ENCODE measurements around the gene LASP1. TPM values are rescaled to one million over a fixed set of nuclear protein-coding genes. Genes with fewer than 3 reads are reported as not detected.
A peak's percentile ranks its signal among the peaks of the same experiment; 100 is the strongest.

LASP1 gene
- total and polyA plus RNA-seq, 2 of the 8 experiments (the other 6 are each of a cell fraction or from before 2014, with no cell fraction given): 114 to 180 TPM

DNA sequence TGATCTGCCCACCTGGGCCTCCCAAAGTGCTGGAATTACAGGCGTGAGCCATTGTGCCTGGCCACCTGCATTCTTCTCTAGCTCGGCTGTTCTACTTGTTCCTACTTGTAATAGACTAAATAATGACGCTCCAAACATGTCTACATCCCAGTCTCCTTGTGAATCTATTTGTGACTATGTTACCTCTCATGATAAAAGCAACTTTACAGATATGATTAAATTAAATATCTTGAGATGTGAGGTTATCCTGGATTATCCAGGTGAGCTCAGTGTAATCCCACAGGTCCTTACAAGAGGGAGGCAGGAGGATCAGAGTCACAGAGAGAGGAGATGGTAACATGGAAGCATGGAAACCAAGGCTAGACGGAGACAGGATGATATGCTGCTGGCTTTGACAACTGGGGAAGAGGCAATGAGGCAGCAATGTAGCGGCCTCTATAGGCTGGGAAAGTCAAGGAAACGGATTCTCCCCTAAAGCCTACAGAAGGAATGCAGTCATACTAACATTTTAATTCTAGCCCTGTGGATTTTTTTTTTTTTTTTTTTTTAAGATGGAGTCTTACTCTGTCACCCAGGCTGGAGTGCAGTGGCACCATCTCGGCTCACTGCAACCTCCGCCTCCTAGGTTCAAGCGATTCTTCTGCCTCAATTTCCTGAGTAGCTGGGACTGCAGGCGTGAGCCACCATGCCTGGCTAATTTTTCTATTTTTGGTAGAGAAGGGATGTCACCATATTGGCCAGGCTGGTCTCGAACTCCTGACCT is 5.0 kb upstream of the LASP1 start:
- DNase-seq (ENCODE audit: low read depth in 1 of 2, low spot score in 2 of 2): no peak
- no peak overlapping the region for H3K4me2 ChIP-seq (ENCODE audit: insufficient read depth in 1 of 2, low read depth in 2 of 2, low read length in 2 of 2)
- no peak overlapping the region for H2BK5ac ChIP-seq (ENCODE audit: low read depth, low read length)
- no peak overlapping the region for H3K14ac ChIP-seq (ENCODE audit: insufficient read length)
- no peak overlapping the region for H2BK120ac ChIP-seq (replicated peaks; ENCODE audit: low read depth, low read length)
- FAIRE-seq: no peak
- H2BK20ac ChIP-seq (ENCODE audit: low read length): no peak overlapping the region
- no peak overlapping the region for H3K56ac ChIP-seq (replicated peaks; ENCODE audit: insufficient read length, low read depth, low read length)
- no peak overlapping the region for H2AK5ac ChIP-seq (ENCODE audit: low read depth, low read length)
- H3K18ac ChIP-seq (ENCODE audit: extremely low read depth, low read length): no peak overlapping the region
- no peak overlapping the region for H3K4ac ChIP-seq (replicated peaks; ENCODE audit: insufficient read length, low read depth, low read length)
- no peak overlapping the region for H3K9ac ChIP-seq (replicated peaks in 1 of 4; ENCODE audit: extremely low read depth in 1 of 4, low read depth in 3 of 4, low read length in 3 of 4)
- H4K5ac ChIP-seq (ENCODE audit: insufficient read length, low read depth, low read length): no peak overlapping the region
- no peaks in the 10 kb centered on the region for H3K36me3 ChIP-seq (ENCODE audit: control insufficient read depth in 2 of 4, insufficient read depth in 4 of 4, low read length in 3 of 4)
- H2BK15ac ChIP-seq (ENCODE audit: low read length): no peak overlapping the region
- no peaks in the 10 kb centered on the region for H3K9me3 ChIP-seq (ENCODE audit: insufficient read depth in 2 of 2, low read depth in 1 of 2, low read length in 1 of 2)
- peaks cover 0 to 6% (median 0%) of the 10 kb centered on the region in 4 experiments; a peak in 4 of 7 replicates for H3K4me1 ChIP-seq (replicated peaks in 1 of 4; ENCODE audit: control insufficient read depth in 3 of 4, insufficient read depth in 4 of 4, low read length in 3 of 4)
- no peaks in the 10 kb centered on the region for H3K79me1 ChIP-seq (ENCODE audit: low read depth, low read length)
- no peak overlapping the region for H3K23ac ChIP-seq (ENCODE audit: insufficient read length)
- H2BK12ac ChIP-seq (ENCODE audit: low read depth, low read length): no peak overlapping the region
- no peaks in the 10 kb centered on the region for H3K79me2 ChIP-seq (ENCODE audit: control insufficient read depth in 1 of 2, insufficient read depth in 2 of 2, low read length in 2 of 2)
- ChIA-PET CTCF (ENCODE audit: partially characterized antibody) (interaction anchor here (0.6 to 2.1 kb wide), 10 partner anchors 8 to 378 kb away, joined by 3 to 9 read pairs (median 3); partner anchors contain the start of gene RPL23), POLR2A (ENCODE audit: partially characterized antibody) (interaction anchor here (0.6 to 24.3 kb wide), 3 partner anchors 8 to 58 kb away, joined by 3 to 468 read pairs (median 4); partner anchors contain the start of gene RPL23)
- H3K23me2 ChIP-seq (ENCODE audit: low read depth, low read length): peaks cover 8% of the 10 kb centered on the region
- TF ChIP-seq RAD21 (IDR thresholded peaks at IDR 0.05 in 1 of 2, conservative IDR thresholded peaks at IDR 0.05 in 1 of 2; ENCODE audit: low read depth in 2 of 2, low read length in 2 of 2) (peak; percentile 64), SIN3A (conservative IDR thresholded peaks at IDR 0.05 in 1 of 2, IDR thresholded peaks at IDR 0.05 in 1 of 2; ENCODE audit: low read depth in 1 of 2, low read length in 2 of 2) (0 out of 4 replicates have a peak, but pooled peaks of 1 of the 2 experiments have one; percentile 35), POU5F1 (IDR thresholded peaks at IDR 0.05; ENCODE audit: low read depth, low read length) (no peak)
- TF ChIP-seq, protein P1, sequence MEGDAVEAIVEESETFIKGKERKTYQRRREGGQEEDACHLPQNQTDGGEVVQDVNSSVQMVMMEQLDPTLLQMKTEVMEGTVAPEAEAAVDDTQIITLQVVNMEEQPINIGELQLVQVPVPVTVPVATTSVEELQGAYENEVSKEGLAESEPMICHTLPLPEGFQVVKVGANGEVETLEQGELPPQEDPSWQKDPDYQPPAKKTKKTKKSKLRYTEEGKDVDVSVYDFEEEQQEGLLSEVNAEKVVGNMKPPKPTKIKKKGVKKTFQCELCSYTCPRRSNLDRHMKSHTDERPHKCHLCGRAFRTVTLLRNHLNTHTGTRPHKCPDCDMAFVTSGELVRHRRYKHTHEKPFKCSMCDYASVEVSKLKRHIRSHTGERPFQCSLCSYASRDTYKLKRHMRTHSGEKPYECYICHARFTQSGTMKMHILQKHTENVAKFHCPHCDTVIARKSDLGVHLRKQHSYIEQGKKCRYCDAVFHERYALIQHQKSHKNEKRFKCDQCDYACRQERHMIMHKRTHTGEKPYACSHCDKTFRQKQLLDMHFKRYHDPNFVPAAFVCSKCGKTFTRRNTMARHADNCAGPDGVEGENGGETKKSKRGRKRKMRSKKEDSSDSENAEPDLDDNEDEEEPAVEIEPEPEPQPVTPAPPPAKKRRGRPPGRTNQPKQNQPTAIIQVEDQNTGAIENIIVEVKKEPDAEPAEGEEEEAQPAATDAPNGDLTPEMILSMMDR (IDR thresholded peaks at IDR 0.05; ENCODE audit: control extremely low read depth in 1 of 3, insufficient read depth in 1 of 3, low read depth in 1 of 3, low read length in 3 of 3): peak; percentile 29 to 74 (median 56)
- no peaks in the 10 kb centered on the region for H4K20me1 ChIP-seq (replicated peaks in 1 of 2; ENCODE audit: control insufficient read depth in 1 of 2, insufficient read depth in 2 of 2, low read length in 2 of 2)
- H3K27ac ChIP-seq (ENCODE audit: low read depth, low read length): no peak overlapping the region
- H3K4me3 ChIP-seq (ENCODE audit: extremely low read depth in 1 of 4, insufficient read depth in 2 of 4, low read depth in 3 of 4, low read length in 4 of 4): no peak overlapping the region
- H3K27me3 ChIP-seq (replicated peaks in 1 of 4; ENCODE audit: control insufficient read depth in 3 of 4, extremely low read depth in 1 of 4, insufficient read depth in 3 of 4, low read length in 3 of 4): no peaks in the 10 kb centered on the region
- no peak overlapping the region for H4K91ac ChIP-seq (replicated peaks; ENCODE audit: insufficient read length, low read length)
- no peak overlapping the region for H4K8ac ChIP-seq (ENCODE audit: extremely low read depth, insufficient read depth, low read length)
- WGBS, 2 experiments (ENCODE audit: extremely low coverage in 1 of 2, insufficient coverage in 1 of 2, insufficient read length in 1 of 2, insufficient replicate concordance in 2 of 2, low coverage in 1 of 2, low lambda C conversion rate in 2 of 2, missing lambda C conversion rate in 1 of 2): 71% methylated on average over 9 of the region's 11 CpGs; no CpG with 5 or more reads in 1 of the 2 experiments
- no peak overlapping the region for H2AFZ ChIP-seq (ENCODE audit: low read length)

Measured in H1 (cell line).